Measurements from ENCODE around the gene PHAF1.
A peak's percentile ranks its signal among the peaks of the same experiment; 100 is the strongest.

The PHAF1 gene

DNA sequence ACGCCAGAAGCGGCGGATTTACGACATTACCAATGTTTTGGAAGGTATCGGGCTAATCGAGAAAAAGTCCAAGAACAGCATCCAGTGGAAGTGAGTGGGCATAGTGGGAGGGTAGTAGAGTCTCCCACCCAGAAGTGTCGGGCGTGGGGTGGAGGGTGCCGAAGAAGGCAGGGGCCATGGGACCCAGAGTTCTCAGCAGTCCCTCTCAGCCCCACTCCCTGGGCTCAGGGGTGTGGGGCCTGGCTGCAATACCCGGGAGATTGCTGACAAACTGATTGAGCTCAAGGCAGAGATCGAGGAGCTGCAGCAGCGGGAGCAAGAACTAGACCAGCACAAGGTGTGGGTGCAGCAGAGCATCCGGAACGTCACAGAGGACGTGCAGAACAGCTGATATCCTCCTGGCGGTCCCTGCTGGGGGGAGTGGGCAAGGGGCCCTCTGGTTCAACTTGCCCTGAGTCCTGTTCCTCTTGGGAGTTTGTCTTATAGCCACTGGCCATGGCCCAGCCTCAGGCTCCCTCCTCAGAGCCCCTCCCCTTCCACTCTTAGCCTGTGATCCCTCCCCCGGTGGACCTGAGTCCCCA lies 83.1 kb downstream of the PHAF1 start:
- H3K27ac ChIP-seq: peak overlapping the region; percentile 73
- TF ChIP-seq, protein P1, sequence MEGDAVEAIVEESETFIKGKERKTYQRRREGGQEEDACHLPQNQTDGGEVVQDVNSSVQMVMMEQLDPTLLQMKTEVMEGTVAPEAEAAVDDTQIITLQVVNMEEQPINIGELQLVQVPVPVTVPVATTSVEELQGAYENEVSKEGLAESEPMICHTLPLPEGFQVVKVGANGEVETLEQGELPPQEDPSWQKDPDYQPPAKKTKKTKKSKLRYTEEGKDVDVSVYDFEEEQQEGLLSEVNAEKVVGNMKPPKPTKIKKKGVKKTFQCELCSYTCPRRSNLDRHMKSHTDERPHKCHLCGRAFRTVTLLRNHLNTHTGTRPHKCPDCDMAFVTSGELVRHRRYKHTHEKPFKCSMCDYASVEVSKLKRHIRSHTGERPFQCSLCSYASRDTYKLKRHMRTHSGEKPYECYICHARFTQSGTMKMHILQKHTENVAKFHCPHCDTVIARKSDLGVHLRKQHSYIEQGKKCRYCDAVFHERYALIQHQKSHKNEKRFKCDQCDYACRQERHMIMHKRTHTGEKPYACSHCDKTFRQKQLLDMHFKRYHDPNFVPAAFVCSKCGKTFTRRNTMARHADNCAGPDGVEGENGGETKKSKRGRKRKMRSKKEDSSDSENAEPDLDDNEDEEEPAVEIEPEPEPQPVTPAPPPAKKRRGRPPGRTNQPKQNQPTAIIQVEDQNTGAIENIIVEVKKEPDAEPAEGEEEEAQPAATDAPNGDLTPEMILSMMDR (IDR thresholded peaks at IDR 0.05): no peak
- TF ChIP-seq ZFX (IDR thresholded peaks at IDR 0.05; ENCODE audit: borderline replicate concordance): no peak

- H3K27ac ChIP-seq: peak overlapping the region; percentile 73
- TF ChIP-seq, protein P1 (IDR thresholded peaks at IDR 0.05): no peak
- no peak for TF ChIP-seq ZFX (IDR thresholded peaks at IDR 0.05; ENCODE audit: borderline replicate concordance)
Measured at GRCh38 chr16:67193536-67193935, 83.8 kb downstream of the PHAF1 start.

GRCh38 chr16:67194260-67194659 lies 84.5 kb downstream of the PHAF1 start:
- TF ChIP-seq, protein P1 (IDR thresholded peaks at IDR 0.05): no peak
- no peak for TF ChIP-seq ZFX (IDR thresholded peaks at IDR 0.05; ENCODE audit: borderline replicate concordance)
- no peak overlapping the region for H3K27ac ChIP-seq

DNA sequence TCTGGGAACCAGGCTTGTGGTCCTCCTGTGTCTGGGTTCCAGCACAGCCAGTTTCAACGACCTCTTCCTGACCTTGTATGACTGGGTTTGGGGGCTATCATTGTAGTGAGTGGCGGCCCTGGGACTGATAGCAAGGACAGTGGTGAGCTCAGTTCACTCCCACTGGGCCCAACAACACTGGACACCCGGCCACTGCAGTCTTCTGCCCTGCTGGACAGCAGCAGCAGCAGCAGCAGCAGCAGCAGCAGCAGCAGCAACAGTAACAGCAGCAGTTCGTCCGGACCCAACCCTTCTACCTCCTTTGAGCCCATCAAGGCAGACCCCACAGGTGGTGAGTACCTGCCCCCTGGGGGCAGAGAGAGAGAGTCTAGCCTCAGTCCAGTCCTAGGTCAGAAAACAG lies 85.9 kb downstream of the PHAF1 start:
- H3K27ac ChIP-seq: no peak overlapping the region
- TF ChIP-seq ZFX (IDR thresholded peaks at IDR 0.05; ENCODE audit: borderline replicate concordance): no peak
- TF ChIP-seq, protein P1 (IDR thresholded peaks at IDR 0.05): no peak

DNA sequence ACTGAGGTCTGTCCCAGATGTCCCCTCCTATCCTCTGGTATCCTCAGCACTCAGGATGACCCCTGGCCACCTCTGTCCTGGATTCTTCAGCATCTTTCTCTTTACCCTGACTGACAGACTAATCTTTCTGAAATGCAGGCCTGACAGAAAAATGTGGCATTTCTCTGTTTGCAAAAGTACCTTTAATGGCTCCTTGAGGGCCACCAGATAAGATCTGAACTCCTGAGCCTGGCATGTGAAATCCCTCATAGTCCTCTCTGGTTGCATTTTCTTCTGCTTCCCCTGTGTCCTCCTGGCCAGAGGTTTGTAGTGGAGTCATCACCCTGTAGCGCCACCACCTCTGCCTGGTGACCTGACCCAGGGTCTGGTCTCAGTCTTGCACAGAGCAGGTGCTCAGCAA lies 87.1 kb downstream of the PHAF1 start:
- peak overlapping the region; percentile 92; the same call in 1 of the 2 replicates for H3K27ac ChIP-seq
- no peak for TF ChIP-seq ZFX (IDR thresholded peaks at IDR 0.05; ENCODE audit: borderline replicate concordance)
- TF ChIP-seq, protein P1 (IDR thresholded peaks at IDR 0.05): no peak

DNA sequence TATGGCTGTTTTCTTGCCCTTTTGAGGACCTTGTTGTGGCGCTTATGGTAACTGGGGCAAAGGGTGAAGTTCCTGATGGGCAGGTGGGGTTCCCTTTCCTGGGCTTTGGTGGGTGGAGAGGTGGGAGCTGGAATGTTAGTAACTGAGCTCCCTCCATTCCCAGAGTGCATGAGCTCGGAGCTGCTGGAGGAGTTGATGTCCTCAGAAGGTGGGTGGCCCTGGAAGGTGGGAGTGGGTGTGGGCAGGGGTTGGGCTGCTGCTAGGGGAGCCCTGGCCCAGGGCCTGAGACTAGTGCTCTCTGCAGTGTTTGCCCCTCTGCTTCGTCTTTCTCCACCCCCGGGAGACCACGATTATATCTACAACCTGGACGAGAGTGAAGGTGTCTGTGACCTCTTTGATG lies 88.0 kb downstream of the PHAF1 start:
- H3K27ac ChIP-seq: peak overlapping the region; percentile 92
- TF ChIP-seq, protein P1 (IDR thresholded peaks at IDR 0.05): no peak
- no peak for TF ChIP-seq ZFX (IDR thresholded peaks at IDR 0.05; ENCODE audit: borderline replicate concordance)
